CD1c-positive myeloid dendritic cell (primary cell): ENCODE results near the gene MSL2.
"Not testable (repeated sequence)": the region's sequence is repeated elsewhere in the genome, so short reads cannot be mapped to it uniquely, and the experiment has no call there.

Source experiments
- DNase-seq: peaks from one replicate; pipeline ENCODE4 v3.0.0-alpha.2; 2016; ENCODE audit errors: extremely low spot score

Gene MSL2

DNA sequence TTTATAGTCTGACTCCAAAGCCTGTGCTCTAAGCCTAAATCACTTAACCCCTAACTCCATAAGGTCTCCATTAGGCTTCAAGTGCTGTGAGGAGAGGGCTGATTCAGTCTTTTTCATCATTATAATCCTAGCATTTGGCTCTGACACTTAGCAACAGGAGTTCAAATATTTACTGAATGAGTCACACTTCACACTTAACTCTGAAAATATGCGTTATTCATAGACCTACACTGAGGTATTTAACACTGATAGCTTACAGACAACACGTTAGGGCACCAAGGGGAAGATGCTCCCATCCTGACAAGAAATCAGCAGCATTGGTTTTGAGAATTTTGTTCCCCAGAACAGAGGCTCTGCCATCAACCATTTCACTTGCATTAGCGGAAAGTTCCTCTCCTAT lies 53.5 kb downstream of the MSL2 start:
- no peak for DNase-seq

DNA sequence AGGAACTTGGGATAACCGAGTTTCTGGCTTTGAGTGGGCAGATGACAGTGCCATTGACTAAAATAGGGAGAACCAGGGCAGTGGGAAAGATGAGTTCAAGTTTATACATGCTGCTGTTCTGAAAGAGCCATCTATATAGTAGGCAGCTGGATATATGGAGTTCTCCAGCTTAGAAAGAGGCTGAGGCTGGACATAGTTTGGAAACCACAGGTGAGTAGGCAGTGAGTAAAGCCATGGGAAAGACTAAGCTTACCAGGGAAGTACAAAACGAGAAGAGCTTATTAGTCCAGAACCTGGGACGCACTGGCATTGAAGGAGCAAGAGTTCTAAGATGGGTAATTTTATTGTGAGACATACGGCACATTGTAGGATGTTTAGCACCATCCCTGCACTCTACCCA lies 54.2 kb downstream of the MSL2 start:
- peak; percentile 43 for DNase-seq

DNA sequence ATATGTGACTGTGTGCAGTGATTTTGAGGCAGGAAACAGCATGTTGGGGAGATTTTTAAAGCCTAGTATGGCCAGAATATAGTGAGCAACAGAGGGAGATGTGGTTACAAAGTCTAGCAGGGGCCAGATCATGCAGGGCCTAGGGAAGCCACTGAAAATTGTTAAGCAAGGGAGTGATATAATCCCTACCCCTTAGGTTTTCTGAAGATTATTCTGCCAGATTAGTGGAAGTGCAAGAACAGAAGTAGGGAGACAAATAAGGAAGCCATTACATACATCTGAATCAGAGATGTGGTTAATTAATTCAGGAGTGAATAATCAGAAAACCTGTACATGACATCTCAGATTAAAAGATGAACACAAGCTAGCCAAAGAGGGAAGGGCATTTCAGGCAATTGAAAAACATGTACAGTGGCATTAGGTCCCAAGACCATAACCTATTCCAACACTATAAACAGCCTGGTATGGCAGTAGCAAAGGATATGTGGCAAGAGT lies 54.8 kb downstream of the MSL2 start:
- no peak for DNase-seq

- DNase-seq, result no peak
These were observed 59.7 kb downstream of the MSL2 start for GRCh38 chr3:136136454-136136853.

- no peak for DNase-seq
These were observed 60.9 kb downstream of the MSL2 start for GRCh38 chr3:136135039-136135802.

- no peak for DNase-seq
These were observed 62.0 kb downstream of the MSL2 start for GRCh38 chr3:136134091-136134490.

DNA sequence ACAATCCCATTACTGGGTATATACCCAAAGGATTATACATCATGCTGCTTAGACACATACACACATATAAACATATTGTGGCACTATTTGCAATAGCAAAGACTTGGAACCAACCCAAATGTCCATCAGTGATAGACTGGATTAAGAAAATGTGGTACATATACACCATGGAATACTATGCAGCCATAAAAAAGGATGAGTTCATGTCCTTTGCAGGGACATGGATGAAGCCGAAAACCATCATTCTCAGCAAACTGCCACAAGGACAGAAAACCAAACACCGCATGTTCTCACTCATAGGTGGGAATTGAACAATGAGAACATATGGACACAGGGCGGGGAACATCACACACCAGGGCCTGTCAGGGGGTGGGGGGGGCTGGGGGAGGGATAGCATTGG lies 64.5 kb downstream of the MSL2 start:
- DNase-seq, result not testable (repeated sequence)

DNA sequence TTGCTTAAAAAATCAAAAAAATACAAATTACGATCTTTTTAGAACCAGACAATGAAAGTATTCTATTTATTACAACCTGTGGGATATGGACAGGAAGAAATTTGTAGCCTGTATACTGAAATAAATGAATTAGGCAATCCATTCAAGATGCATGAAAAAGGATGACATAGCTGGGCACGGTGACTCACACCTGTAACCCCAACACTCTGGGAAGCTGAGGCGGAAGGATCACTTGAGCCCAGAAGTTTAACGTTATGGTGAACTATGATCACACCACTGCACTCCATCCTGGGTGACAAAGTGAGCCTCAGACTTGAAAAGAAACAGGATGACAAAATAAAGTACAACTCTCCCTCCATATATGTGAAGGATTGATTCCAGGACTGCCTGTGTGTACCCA lies 74.1 kb downstream of the MSL2 start:
- no peak for DNase-seq

DNA sequence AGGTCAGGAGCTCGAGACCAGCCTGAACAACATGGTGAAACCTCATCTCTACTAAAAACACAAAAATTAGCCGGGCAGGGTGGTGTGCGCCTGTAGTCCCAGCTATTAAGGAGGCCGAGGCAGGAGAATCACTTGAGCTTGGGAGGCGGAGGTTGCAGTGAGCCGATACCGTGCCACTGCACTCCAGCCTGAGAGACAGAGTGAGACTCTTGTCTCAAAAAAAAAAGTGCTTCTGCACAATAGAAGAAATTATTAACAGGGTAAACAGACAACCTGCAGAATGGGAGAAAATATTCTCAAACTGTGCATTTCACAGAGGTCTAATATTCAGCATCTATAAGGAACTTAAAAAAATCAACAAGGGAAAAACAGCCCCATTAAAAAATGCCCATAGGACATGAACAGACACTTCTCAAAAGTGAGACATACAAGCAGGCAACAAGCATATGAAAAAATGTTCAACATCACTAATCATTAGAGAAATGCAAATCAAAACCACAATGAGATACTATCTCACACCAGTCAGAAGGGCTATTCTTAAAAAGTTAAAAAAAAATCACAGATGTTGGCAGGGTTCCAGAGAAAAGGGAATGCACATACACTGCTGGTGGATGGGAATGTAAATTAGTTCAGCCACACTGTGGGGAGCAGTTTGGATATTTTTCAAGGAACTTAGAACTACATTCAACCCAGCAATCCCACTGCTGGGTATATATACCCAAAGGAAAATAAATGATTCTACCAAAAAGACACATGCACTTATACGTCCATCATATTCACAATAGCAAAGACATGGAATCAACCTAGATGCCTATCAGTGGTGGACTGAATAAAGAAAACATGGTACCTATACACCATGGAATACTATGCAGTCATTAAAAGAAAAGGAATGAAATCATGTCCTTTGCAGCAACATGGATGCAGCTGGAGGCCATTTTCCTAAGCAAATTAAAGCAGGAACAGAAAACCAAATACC lies 75.5 kb downstream of the MSL2 start:
- DNase-seq, result no peak

GRCh38 chr3:136119783-136120182 lies 76.4 kb downstream of the MSL2 start:
- DNase-seq, result not testable (repeated sequence)

DNA sequence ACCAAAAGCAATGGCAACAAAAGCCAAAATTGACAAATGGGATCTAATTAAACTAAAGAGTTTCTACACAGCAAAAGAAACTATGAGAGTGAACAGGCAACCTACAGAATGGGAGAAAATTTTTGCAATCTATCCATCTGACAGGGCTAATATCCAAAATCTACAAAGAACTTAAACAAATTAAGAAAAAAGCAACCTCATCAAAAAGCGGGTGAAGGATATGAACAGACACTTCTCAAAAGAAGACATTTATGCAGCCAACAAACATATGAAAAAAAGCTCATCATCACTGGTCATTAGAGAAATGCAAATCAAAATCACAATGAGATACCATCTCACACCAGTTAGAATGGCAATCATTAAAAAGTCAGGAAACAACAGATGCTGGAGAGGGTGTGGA lies 76.8 kb downstream of the MSL2 start:
- DNase-seq, result not testable (repeated sequence)

DNA sequence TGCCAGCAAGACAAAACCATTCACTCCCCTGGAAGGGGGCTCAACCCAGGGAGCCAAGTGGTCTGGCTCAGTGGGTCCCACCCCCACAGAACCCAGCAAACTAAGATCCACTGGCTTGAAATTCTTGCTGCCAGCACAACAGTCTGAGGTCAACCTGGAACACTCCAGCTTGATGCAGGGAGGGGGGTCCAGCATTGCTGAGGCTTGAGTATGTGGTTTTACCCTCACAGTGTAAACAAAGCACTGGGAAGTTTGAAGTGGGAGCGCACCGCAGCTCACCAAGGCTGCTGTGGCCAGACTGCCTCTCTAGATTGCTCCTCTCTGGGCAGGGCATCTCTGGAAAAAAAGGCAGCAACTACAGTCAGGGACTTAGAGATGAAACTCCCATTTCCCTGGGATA lies 81.7 kb downstream of the MSL2 start:
- no peak for DNase-seq

- DNase-seq, result no peak
These were observed 85.7 kb downstream of the MSL2 start for GRCh38 chr3:136110481-136110880.

- no peak for DNase-seq
These were observed 86.6 kb downstream of the MSL2 start for GRCh38 chr3:136109499-136109898.

DNA sequence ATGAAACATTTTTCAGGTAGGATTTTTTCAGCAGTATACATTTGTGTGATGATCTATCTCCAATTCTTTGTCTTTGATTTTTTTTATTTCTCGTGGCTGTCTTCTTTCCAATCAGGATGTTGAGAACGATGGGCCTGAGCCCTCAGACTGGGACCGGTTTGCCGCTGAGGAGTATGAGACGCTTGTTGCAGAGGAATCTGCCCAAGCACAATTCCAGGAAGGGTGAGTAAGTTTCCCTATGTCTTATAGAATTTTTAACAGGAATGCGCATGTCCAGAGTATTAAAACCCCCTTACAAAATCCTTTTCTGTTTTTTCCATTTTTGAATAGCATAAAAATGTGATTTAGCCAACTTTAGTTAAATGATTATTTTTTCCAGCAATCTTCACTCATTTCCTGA lies 90.0 kb downstream of the MSL2 start:
- no peak for DNase-seq

DNA sequence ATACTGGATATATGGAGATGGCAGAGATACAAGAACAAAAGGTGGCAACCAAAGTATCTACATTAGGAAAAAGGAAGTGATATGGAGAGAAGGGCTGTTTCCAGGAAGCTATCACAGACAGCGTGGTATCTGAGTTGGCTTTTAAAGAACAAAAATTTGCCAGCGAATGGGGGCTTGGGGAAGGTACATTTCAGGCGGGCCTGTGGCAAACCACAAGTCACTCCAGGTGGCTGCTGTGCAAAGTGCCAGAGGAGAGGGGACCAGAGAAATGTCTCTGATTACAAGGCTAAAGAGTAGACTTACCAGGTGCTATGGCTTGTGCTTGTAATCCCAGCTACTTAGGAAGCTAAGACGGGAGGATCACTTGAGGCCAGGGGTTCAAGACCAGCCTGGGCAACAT lies 91.1 kb downstream of the MSL2 start:
- DNase-seq, result no peak
